HepG2 (cell line): ENCODE results near the gene TARM1. TPM values are rescaled to one million over a fixed set of nuclear protein-coding genes. Genes with fewer than 3 reads are reported as not detected.

ENCODE experiments used
- CBX5 ChIP-seq: sonication (generic); formaldehyde crosslinking; IDR thresholded peaks from 2 replicates; pipeline ENCODE4 v1.4.0; 2020; ENCODE audit warnings: missing genetic modification reagents, borderline replicate concordance
- FIP1L1 ChIP-seq: fragments of 200-400 bp; formaldehyde crosslinking; IDR thresholded peaks from 2 replicates; pipeline ENCODE4 v1.6.1; 2018; ENCODE audit warnings: low read depth, mild to moderate bottlenecking, low read length, moderate library complexity, borderline replicate concordance; ENCODE audit not compliant: insufficient read depth
- HMG20A ChIP-seq: IDR thresholded peaks from 2 replicates; pipeline ENCODE4 v1.6.1; 2016; ENCODE audit warnings: borderline replicate concordance
- KMT2B ChIP-seq: IDR thresholded peaks from 2 replicates; pipeline ENCODE4 v1.6.1; 2016; ENCODE audit warnings: missing genetic modification reagents, missing compliant biosample characterization
- PCBP1 ChIP-seq: fragments of 200-400 bp; formaldehyde crosslinking; IDR thresholded peaks from 2 replicates; pipeline ENCODE4 v1.6.1; 2017; ENCODE audit warnings: mild to moderate bottlenecking, low read depth, low read length, borderline replicate concordance
- POLR2G ChIP-seq: fragments of 200-400 bp; formaldehyde crosslinking; IDR thresholded peaks from 2 replicates; pipeline ENCODE4 v1.6.1; 2018; ENCODE audit warnings: mild to moderate bottlenecking, low read depth, low read length, moderate library complexity
- RFXAP ChIP-seq: sonication (generic); formaldehyde crosslinking; IDR thresholded peaks from 2 replicates; pipeline ENCODE4 v1.4.0; 2020; ENCODE audit warnings: missing genetic modification reagents, borderline replicate concordance
- RNF2 ChIP-seq: fragments of 450-650 bp; conservative IDR thresholded peaks from 2 replicates; pipeline ENCODE4 v1.6.1; 2016; ENCODE audit warnings: low read depth
- RNF219 ChIP-seq: sonication (generic); formaldehyde crosslinking; IDR thresholded peaks from 2 replicates; pipeline ENCODE4 v1.5.0; 2020; ENCODE audit warnings: mild to moderate bottlenecking, missing genetic modification reagents
- STAT5B ChIP-seq: sonication (generic); formaldehyde crosslinking; IDR thresholded peaks from 2 replicates; pipeline ENCODE4 v1.4.0; 2020; ENCODE audit warnings: missing genetic modification reagents
- TCF7L2 ChIP-seq: IDR thresholded peaks from 2 replicates; pipeline ENCODE4 v1.6.1; 2011; ENCODE audit warnings: mild to moderate bottlenecking, low read depth, low read length, moderate library complexity
- UBTF ChIP-seq: sonication (generic); formaldehyde crosslinking; IDR thresholded peaks from 2 replicates; pipeline ENCODE4 v1.4.0; 2020; ENCODE audit warnings: mild to moderate bottlenecking, missing genetic modification reagents
- XRCC5 ChIP-seq: fragments of 200-400 bp; formaldehyde crosslinking; optimal IDR thresholded peaks from 2 replicates; pipeline ENCODE3; 2017; ENCODE audit warnings: mild to moderate bottlenecking, low read length
- ZNF138 ChIP-seq: sonication (generic); formaldehyde crosslinking; IDR thresholded peaks from 2 replicates; pipeline ENCODE4 v1.5.0; 2020; ENCODE audit warnings: mild to moderate bottlenecking, low read depth, missing genetic modification reagents
- ZNF225 ChIP-seq: sonication (generic); formaldehyde crosslinking; IDR thresholded peaks from 2 replicates; pipeline ENCODE4 v1.4.0; 2020; ENCODE audit warnings: mild to moderate bottlenecking, missing genetic modification reagents
- ZNF337 ChIP-seq: sonication (generic); formaldehyde crosslinking; IDR thresholded peaks from 2 replicates; pipeline ENCODE4 v1.5.1; 2020; ENCODE audit warnings: missing genetic modification reagents, low read depth, mild to moderate bottlenecking, borderline replicate concordance
- ZNF468 ChIP-seq: sonication (generic); formaldehyde crosslinking; IDR thresholded peaks from 2 replicates; pipeline ENCODE4 v1.8.0; 2022; ENCODE audit warnings: mild to moderate bottlenecking, moderate library complexity, missing genetic modification reagents
- ZNF550 ChIP-seq: sonication (generic); formaldehyde crosslinking; IDR thresholded peaks from 2 replicates; pipeline ENCODE4 v1.4.0; 2020; ENCODE audit warnings: mild to moderate bottlenecking, missing genetic modification reagents, borderline replicate concordance
- ZNF629 ChIP-seq: sonication (generic); formaldehyde crosslinking; conservative IDR thresholded peaks from 2 replicates; pipeline ENCODE4 v1.5.0; 2020; ENCODE audit warnings: missing genetic modification reagents
- ZNF782 ChIP-seq: sonication (generic); formaldehyde crosslinking; IDR thresholded peaks from 2 replicates; pipeline ENCODE4 v1.4.0; 2020; ENCODE audit warnings: missing genetic modification reagents, mild to moderate bottlenecking, borderline replicate concordance
- polyA plus RNA-seq, 8 experiments: library from polyadenylated mRNA; depleted of rRNA in 3 of 8; stranded (reverse) in 7 of 8; unstranded in 1 of 8; fragments of >200 nt; fragmentation: Illumina TruSeq in 4 of 8; extraction: Trizol in 4 of 8; gene quantifications; 2 replicates each; pipeline versions ENCODE4 v1.2.1 to v1.2.3, GENCODE V29; 2011 to 2016; ENCODE audit warnings: low read depth in 4 of 8, missing spikeins in 1 of 8, mixed read lengths in 1 of 8; ENCODE audit not compliant: insufficient read depth in 1 of 8
- total RNA-seq, 5 experiments: library from RNA; depleted of rRNA; stranded (reverse); fragments of >200 nt; fragmentation: Illumina TruSeq; extraction: Trizol; gene quantifications; 2 replicates each; pipeline ENCODE4 v1.2.3, GENCODE V29; 2016; ENCODE audit warnings: low read depth in 1 of 5
- TF ChIP-seq, protein P1 (sequence below): sonication (generic); formaldehyde crosslinking; IDR thresholded peaks from 2 replicates; pipeline ENCODE4 v1.4.0; 2020; ENCODE audit warnings: mild to moderate bottlenecking, missing genetic modification reagents
- TF ChIP-seq, protein P2 (sequence below): IDR thresholded peaks from 2 replicates; pipeline ENCODE4 v1.6.1; 2016; ENCODE audit warnings: control low read depth

Gene TARM1
- total and polyA plus RNA-seq, 2 of the 13 experiments (the other 11 are each of a cell fraction or from before 2014, with no cell fraction given): not detected

- no peak for TF ChIP-seq RNF219
- no peak for TF ChIP-seq HMG20A (CRISPR knock-in tag)
- TF ChIP-seq KMT2B (CRISPR knock-in tag): peak; percentile 80; the same call in 1 of the 2 replicates
- peak; percentile 78; the same call in 1 of the 2 replicates for TF ChIP-seq ZNF138 (CRISPR knock-in tag)
- TF ChIP-seq, protein P1, sequence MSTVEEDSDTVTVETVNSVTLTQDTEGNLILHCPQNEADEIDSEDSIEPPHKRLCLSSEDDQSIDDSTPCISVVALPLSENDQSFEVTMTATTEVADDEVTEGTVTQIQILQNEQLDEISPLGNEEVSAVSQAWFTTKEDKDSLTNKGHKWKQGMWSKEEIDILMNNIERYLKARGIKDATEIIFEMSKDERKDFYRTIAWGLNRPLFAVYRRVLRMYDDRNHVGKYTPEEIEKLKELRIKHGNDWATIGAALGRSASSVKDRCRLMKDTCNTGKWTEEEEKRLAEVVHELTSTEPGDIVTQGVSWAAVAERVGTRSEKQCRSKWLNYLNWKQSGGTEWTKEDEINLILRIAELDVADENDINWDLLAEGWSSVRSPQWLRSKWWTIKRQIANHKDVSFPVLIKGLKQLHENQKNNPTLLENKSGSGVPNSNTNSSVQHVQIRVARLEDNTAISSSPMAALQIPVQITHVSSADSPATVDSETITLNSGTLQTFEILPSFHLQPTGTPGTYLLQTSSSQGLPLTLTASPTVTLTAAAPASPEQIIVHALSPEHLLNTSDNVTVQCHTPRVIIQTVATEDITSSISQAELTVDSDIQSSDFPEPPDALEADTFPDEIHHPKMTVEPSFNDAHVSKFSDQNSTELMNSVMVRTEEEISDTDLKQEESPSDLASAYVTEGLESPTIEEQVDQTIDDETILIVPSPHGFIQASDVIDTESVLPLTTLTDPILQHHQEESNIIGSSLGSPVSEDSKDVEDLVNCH (CRISPR knock-in tag): no peak
- TF ChIP-seq XRCC5: no peak
- TF ChIP-seq RFXAP (CRISPR knock-in tag): no peak
- TF ChIP-seq ZNF629: peak; percentile 100
- TF ChIP-seq UBTF (CRISPR knock-in tag): peak; percentile 60
- peak; percentile 70; the same call in 1 of the 2 replicates for TF ChIP-seq FIP1L1
- TF ChIP-seq ZNF468: no peak
- TF ChIP-seq CBX5 (CRISPR knock-in tag): no peak; the same call in 1 of the 2 replicates
- peak; percentile 84; the same call in 1 of the 2 replicates for TF ChIP-seq ZNF225
- no peak for TF ChIP-seq ZNF337 (CRISPR knock-in tag)
- TF ChIP-seq, protein P2, sequence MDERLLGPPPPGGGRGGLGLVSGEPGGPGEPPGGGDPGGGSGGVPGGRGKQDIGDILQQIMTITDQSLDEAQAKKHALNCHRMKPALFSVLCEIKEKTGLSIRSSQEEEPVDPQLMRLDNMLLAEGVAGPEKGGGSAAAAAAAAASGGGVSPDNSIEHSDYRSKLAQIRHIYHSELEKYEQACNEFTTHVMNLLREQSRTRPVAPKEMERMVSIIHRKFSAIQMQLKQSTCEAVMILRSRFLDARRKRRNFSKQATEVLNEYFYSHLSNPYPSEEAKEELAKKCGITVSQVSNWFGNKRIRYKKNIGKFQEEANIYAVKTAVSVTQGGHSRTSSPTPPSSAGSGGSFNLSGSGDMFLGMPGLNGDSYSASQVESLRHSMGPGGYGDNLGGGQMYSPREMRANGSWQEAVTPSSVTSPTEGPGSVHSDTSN (CRISPR knock-in tag): no peak
- peak; percentile 86 for TF ChIP-seq POLR2G
- no peak for TF ChIP-seq STAT5B (CRISPR knock-in tag)
- no peak for TF ChIP-seq ZNF550 (CRISPR knock-in tag)
- no peak for TF ChIP-seq TCF7L2
- TF ChIP-seq RNF2: no peak
- 0 out of 2 replicates have a peak, but pooled peaks have one; percentile 56 for TF ChIP-seq PCBP1
- TF ChIP-seq ZNF782: no peak
Measured at GRCh38 chr19:54102421-54103169, 21.4 kb upstream of the TARM1 start, which contains the start of gene NDUFA3 (continued).
